Activated CD4-positive, alpha-beta T cell treated with anti-CD3 and anti-CD28 coated beads, Interleukin-2, amount 10 ng/mL, durations not matched to agents 24 days and 14 days (primary cell): ENCODE measurements around the gene RAB15. TPM values are rescaled to one million over a fixed set of nuclear protein-coding genes. Genes with fewer than 3 reads are reported as not detected.

Experiments used
- DNase-seq: peaks from one replicate; pipeline ENCODE4 v3.0.0; 2022
- H3K27ac Mint-ChIP-seq: one replicate; pipeline ENCODE4 v1.8.0; 2022; ENCODE audit warnings: mild to moderate bottlenecking, mixed read lengths
- H3K27me3 Mint-ChIP-seq: one replicate; pipeline ENCODE4 v1.8.0; 2022; ENCODE audit warnings: mixed read lengths
- H3K36me3 Mint-ChIP-seq: one replicate; pipeline ENCODE4 v1.8.0; 2022; ENCODE audit warnings: low read depth, mild to moderate bottlenecking, mixed read lengths
- H3K4me1 Mint-ChIP-seq: one replicate; pipeline ENCODE4 v1.8.0; 2021; ENCODE audit warnings: mixed read lengths
- H3K4me3 Mint-ChIP-seq: one replicate; pipeline ENCODE4 v1.8.0; 2022; ENCODE audit warnings: mild to moderate bottlenecking, moderate library complexity, mixed read lengths
- H3K9me3 Mint-ChIP-seq: one replicate; pipeline ENCODE4 v1.8.0; 2021; ENCODE audit warnings: mixed read lengths
- intact Hi-C: fragments of 100-400 bp; cut with micrococcal nuclease; formaldehyde crosslinking; loops from one replicate; pipeline ENCODE4 v1.15.1; 2023
- total RNA-seq: library from RNA; stranded (reverse); gene quantifications from 2 replicates; pipeline ENCODE4 v1.2.3, GENCODE V29; 2022

The RAB15 gene
- total RNA-seq, 1 donor from 2014 or later = 6.9 TPM

DNA sequence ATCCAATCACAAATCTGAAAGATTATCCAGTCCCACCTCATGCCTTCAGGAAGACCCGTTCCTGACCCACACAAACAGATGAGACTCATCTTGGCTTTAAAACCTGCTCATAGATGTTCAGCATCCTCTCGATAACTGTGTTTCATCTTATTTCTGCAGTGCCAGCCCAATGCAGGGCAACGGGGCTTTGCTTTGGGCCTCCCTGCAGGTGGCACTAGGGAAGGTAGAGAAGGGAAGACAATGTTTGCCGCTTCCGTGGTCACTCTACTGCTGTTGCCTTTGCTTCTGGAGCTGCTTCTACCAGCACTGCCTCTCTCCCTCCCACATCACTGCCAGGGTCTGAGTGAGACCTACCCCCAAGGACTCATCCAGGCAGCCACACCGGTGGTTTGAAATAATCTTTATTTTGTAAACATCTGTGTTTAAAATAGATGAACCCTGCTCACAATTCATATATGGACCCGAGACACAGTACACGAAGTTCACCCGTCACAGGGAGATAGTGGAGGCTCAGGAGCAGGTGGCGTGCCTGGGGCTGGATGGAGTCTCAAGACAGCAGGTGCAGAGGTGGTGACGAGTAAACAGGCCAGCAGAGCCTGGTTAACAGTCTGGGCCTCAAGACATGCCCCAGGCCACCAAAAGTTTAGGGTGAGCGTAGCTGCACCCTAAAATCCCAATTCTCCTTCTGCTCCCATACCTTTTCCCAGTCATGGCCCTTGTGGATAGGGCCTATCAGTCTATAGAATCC, 26.5 kb downstream of the RAB15 start:
- DNase-seq = no peak
- Mint-ChIP-seq H3K36me3 (peaks cover 33% of the 10 kb centered on the region), H3K9me3 (no peaks in the 10 kb centered on the region), H3K27me3 (no peaks in the 10 kb centered on the region), H3K4me1 (peaks cover 20% of the 10 kb centered on the region), H3K4me3 (no peak overlapping the region), H3K27ac (no peak overlapping the region)
- intact Hi-C loops = no loop called here

DNA sequence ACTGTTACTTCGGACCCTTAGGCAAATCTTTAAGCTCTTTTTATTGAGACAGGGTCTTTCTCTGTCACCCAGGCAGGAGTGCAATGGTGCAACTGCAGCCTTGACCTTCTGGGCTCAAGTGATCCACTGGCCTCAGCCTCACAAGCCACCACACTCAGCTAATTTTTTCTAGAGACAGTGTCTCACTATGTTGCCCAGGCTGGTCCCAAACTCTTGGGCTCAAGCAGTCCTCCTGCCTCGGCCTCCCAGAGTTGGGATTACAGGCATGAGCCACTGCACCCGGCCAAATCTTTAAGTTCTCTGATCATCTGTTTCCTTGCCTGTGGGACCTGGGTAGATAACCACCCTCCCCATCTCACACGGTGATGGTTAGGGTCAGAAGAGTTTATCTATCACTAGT, 27.3 kb downstream of the RAB15 start:
- H3K36me3 Mint-ChIP-seq = peaks cover 38% of the 10 kb centered on the region
- no peak overlapping the region for H3K4me3 Mint-ChIP-seq
- no peaks in the 10 kb centered on the region for H3K9me3 Mint-ChIP-seq
- no peak for DNase-seq
- peaks cover 24% of the 10 kb centered on the region for H3K4me1 Mint-ChIP-seq
- intact Hi-C loops = no loop called here
- H3K27me3 Mint-ChIP-seq = no peaks in the 10 kb centered on the region
- H3K27ac Mint-ChIP-seq = no peak overlapping the region

DNA sequence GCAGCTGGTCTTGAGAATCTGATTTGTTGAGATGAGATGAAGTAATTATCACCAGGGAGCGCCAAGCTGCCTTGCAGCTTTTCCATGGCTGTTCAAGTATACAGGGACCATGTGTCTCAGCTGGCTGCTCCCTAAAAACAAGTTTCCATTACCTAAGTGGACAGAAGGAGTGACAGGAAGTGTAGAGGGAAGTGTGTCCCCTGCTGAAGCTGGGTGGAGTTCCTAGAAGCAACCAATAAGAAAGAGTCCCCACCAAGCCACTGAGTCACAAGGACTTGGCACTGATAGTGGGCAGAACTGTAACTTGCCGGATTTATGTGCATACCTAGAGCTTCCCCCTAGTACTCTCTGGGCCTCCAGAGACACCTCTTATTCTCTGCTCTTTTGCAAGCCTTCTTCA, 28.1 kb downstream of the RAB15 start:
- peak overlapping the region; percentile 35 for H3K27ac Mint-ChIP-seq

DNA sequence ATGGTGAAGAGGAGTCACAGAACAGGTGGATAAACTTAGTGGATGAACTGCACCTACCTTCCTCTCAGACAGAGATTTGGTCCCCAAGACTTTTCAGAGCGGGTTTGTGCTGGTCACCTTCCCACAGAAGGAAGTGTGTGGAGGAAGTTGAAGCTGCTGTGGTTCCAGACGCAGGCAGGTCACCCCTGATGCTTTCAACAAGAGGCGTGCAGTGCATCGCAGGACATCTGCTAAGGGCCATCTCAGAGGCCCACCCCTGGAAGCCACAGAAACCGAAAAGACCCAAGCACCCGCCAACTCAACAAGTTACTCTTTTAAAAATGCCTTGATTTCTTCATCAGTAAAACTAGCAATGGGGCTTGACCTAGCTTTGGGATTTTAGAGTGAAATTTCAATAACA, 28.6 kb downstream of the RAB15 start:
- H3K4me3 Mint-ChIP-seq = no peak overlapping the region
- no peak for DNase-seq
- intact Hi-C loops = no loop called here
- H3K36me3 Mint-ChIP-seq = peaks cover 42% of the 10 kb centered on the region
- H3K4me1 Mint-ChIP-seq = peaks cover 35% of the 10 kb centered on the region
- H3K27ac Mint-ChIP-seq = no peak overlapping the region
- H3K27me3 Mint-ChIP-seq = no peaks in the 10 kb centered on the region
- no peaks in the 10 kb centered on the region for H3K9me3 Mint-ChIP-seq

More for the DNA sequence above, 28.1 kb downstream of the RAB15 start:
- intact Hi-C loops = no loop called here
- no peak overlapping the region for H3K4me3 Mint-ChIP-seq
- H3K4me1 Mint-ChIP-seq = peaks cover 30% of the 10 kb centered on the region
- peaks cover 40% of the 10 kb centered on the region for H3K36me3 Mint-ChIP-seq
- no peaks in the 10 kb centered on the region for H3K27me3 Mint-ChIP-seq
- no peaks in the 10 kb centered on the region for H3K9me3 Mint-ChIP-seq
- DNase-seq = no peak

DNA sequence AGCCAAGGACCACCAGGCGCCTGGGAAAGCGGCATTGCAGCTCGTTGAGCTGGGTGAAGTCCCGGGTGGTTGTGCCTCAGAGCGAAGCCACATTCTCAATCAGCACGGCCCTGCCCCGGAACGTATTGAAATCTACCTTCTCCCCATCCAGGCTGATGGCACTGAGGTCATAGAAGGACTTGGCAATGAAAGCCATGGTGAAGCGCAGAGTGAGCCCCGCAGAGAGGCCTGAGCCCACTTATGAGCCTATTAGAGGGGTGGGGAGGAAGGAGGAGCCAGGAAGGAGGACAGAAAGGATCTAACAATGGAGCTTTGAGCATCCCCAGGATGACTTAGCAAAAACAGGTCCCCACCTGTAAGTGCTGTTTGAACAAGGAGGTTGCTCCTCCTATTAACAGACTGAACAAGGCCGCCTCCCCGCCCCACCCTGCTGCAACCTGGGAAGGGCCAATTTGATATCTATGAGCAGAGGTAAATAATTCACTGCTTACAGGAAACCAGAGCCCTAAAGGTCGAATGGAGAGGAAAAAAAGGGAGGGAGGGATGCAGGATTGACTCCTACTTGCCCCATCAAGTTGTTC, 29.5 kb downstream of the RAB15 start, which contains the start of gene GPX2:
TSS of gene GPX2 (minus strand) at position 215 of the 581 bp plus-strand sequence. CDS start at position 196, 19 bp downstream.
- intact Hi-C loops = no loop called here

DNA sequence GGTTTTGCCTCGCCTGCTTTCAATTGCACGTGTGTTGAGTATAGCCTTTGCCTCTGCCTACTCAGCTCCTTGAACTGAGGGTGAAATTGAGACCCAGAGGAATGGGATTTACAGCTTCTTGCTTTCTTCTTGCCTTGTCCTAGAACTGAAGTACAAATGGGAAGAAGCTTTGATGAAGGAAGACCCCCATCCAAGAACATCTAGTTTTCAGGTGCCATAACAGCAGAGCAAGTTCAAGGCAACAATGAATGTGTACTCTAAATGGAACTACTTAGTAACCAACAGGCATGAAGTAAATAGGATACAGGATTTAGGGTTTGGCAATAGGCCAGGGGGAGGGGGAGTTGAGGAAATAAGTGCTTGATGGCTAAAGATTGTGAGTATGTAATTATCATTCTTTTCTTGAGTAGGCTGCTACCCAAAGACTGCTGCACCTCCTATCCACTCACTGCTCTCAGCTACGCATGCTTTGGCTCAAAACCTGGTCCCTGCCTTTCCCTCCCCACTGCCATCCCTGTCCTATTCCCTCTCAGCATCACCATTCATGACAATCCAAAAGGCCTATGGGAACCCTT, 31.7 kb downstream of the RAB15 start:
- H3K27me3 Mint-ChIP-seq = no peaks in the 10 kb centered on the region
- intact Hi-C loops = no loop called here

More for the DNA sequence above, 29.5 kb downstream of the RAB15 start, which contains the start of gene GPX2:
- peak within 1 kb of the TSS; percentile 2 for H3K27ac Mint-ChIP-seq
- DNase-seq = no peak
- no peaks in the 10 kb centered on the region for H3K27me3 Mint-ChIP-seq
- H3K36me3 Mint-ChIP-seq = peaks cover 48% of the 10 kb centered on the region
- H3K9me3 Mint-ChIP-seq = no peaks in the 10 kb centered on the region
- peaks cover 42% of the 10 kb centered on the region for H3K4me1 Mint-ChIP-seq
- H3K4me3 Mint-ChIP-seq = no peak within 1 kb of the TSS

DNA sequence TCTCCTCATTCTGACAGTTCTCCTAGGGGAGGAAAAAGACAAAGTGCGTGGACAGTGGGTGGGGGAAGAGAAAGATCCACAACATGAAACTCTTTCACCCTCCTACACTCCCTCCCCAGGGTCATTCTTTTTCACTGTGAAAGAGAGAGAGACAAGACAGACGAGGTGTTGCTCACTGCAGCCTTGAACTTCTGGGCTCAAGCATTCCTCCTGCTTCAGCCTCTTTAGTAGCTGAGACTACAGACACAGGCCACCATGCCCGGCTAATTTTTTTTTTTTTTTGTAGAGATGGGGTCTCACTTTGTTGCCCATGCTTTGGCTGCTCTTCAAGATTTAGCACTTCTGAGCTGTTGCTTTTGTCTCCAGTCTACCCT, 32.3 kb downstream of the RAB15 start:
- Mint-ChIP-seq H3K9me3 (no peaks in the 10 kb centered on the region), H3K36me3 (peaks cover 55% of the 10 kb centered on the region), H3K27ac (peak overlapping the region; percentile 80), H3K27me3 (no peaks in the 10 kb centered on the region), H3K4me1 (peaks cover 53% of the 10 kb centered on the region), H3K4me3 (no peak overlapping the region)
- DNase-seq = no peak
- intact Hi-C loops = no loop called here

More for the DNA sequence above, 31.7 kb downstream of the RAB15 start:
- no peaks in the 10 kb centered on the region for H3K9me3 Mint-ChIP-seq
- H3K4me3 Mint-ChIP-seq = no peak overlapping the region
- peak overlapping the region; percentile 80 for H3K27ac Mint-ChIP-seq
- H3K36me3 Mint-ChIP-seq = peaks cover 55% of the 10 kb centered on the region
- no peak for DNase-seq
- peaks cover 49% of the 10 kb centered on the region for H3K4me1 Mint-ChIP-seq

DNA sequence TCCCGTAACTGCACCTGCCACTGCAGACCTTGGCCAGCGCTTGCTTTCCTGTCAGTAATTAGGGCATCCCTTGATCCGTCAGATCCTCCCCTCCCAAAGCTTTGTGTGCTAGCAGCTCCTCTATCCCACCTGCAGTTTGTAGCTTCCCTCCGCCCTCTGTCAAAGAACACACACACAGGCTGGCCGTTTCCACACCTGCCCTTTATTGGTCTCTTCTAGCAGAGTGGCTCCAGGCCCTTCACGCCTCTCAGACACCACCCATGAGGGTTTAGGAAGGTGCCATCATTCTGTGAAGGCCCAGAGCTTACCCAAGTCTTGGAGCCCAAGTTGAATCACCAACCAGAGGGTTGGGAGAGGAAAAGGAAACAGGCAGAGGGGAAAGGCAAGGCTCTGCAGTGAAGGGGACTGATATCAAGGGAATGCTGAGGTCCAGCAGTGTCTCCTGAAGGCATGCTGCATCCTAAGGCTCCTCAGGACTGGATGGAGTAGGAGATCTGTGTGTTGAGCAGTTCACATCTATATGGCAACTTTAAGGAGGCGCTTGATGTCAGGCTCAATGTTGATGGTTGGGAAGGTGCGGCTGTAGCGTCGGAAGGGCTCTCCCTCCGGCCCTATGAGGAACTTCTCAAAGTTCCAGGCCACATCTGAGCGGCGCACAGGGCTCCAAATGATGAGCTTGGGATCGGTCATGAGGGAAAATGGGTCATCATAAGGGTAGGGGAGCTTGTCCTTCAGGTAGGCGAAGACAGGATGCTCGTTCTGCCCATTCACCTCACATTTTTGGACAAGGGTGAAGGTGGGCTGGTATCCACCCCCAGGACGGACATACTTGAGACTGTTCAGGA, 32.9 kb downstream of the RAB15 start:
- H3K36me3 Mint-ChIP-seq = peaks cover 57% of the 10 kb centered on the region
- H3K9me3 Mint-ChIP-seq = no peaks in the 10 kb centered on the region
- H3K27me3 Mint-ChIP-seq = no peaks in the 10 kb centered on the region
- no peak overlapping the region for H3K4me3 Mint-ChIP-seq
- peak overlapping the region; percentile 10 for H3K27ac Mint-ChIP-seq
- H3K4me1 Mint-ChIP-seq = peaks cover 56% of the 10 kb centered on the region
- intact Hi-C loops = no loop called here
- DNase-seq = no peak

DNA sequence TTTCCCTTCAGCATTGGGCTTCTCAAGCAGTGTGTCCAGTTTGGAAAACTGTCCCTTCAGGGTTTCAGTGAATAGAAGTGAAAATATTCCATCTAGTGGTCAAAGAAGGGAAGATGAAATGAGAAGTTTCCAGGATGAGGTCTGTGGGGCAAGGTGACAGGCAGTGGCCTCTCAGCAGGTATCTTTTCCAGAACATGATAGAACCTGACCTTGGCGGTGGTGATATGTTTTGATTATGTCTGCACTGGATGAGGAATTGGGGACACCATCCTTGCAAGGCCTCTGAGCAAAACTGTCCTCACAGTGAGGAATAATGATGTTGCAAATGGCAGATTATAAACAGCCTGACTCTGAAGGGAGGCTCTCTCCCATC, 34.3 kb downstream of the RAB15 start:
- Mint-ChIP-seq H3K27ac (no peak overlapping the region), H3K4me3 (no peak overlapping the region), H3K4me1 (peaks cover 47% of the 10 kb centered on the region), H3K36me3 (peaks cover 61% of the 10 kb centered on the region), H3K27me3 (no peaks in the 10 kb centered on the region), H3K9me3 (no peaks in the 10 kb centered on the region)
- no peak for DNase-seq
- intact Hi-C loops = no loop called here

DNA sequence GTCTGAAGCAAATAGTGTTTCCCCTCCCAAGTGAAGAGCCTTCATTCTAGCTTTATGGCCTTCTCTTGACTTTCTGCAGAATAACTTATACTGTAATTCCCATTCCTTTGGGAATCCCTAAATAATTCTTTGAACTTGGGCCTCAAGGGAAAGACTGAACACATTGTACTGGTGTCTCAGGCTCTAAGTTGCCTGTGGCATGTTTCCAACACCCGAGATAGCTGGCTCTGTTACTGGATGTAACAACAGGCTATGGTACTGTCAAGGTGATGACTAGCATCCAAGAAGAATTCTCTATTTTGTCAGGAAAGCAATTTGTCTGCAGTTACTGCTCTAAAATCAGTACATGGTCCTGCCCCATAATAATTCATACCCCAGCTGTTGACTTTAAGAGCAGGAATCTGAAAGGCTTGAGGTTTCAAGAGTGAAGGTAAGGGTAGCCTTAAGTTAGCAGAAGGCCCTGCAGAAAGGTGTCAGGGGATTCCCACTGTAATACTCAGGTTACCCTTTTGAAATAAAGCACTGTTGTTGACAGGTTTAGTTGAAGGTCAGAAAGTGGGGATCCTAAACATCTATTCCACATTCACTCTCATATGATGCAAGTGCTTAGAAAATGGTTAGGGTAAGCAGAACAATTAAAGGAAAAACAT, 34.8 kb downstream of the RAB15 start:
- Mint-ChIP-seq H3K27me3 (no peaks in the 10 kb centered on the region), H3K9me3 (no peaks in the 10 kb centered on the region), H3K4me3 (no peak overlapping the region), H3K4me1 (peaks cover 46% of the 10 kb centered on the region), H3K36me3 (peaks cover 63% of the 10 kb centered on the region), H3K27ac (peak overlapping the region; percentile 22)
- DNase-seq = no peak
- intact Hi-C loops = no loop called here

DNA sequence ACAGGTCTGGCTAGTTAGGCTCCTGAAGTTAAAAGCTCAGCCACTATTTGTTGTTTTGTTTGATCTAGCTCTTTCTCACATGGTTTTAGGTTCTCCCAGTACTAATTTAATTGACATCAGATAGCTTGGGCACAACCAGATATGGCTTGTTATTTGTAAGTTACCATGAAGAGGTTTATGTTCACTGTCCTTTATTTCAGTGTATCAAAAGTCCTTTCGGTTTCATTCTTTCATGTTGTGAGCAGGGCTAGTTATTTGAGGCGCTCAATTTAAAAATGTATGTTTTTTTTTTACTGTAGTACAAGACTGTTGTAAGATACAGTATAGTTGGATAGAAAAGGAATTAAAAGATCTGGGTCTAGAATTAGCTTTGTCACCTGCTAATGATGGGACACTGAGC, 36.6 kb downstream of the RAB15 start:
- peak overlapping the region; percentile 30 for H3K27ac Mint-ChIP-seq
- peak overlapping the region; percentile 53 for H3K4me3 Mint-ChIP-seq
- peaks cover 62% of the 10 kb centered on the region for H3K36me3 Mint-ChIP-seq
- H3K4me1 Mint-ChIP-seq = peaks cover 47% of the 10 kb centered on the region
- no peak for DNase-seq
- no peaks in the 10 kb centered on the region for H3K9me3 Mint-ChIP-seq
- intact Hi-C loops = no loop called here
- no peaks in the 10 kb centered on the region for H3K27me3 Mint-ChIP-seq

DNA sequence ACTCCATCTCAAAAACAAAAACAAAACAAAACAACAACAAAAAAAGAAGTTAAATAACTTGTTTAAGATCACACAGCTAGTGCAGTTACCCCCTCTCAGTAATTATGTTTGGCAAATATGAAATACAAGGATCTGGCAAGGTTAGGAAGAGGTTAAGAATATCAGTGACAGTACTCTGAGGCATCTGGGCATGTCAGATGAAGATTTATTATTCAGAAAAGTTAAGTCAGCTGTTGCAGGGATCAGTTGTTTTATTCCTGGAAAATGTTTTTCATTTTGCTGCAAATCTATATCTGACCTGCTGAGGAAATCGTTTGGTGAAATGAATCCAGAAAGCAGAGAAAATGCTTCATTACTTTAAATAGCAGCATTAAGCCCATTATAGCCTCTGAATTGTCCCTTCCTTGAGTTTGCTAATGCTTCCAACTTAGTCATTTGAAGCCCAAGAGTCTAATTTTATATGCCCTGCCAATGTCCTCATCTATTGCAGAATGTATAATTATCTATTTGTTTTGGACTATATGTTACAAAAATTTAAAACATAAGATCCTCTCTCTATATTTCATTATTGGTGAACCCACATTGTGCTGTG, 37.7 kb downstream of the RAB15 start:
- H3K4me1 Mint-ChIP-seq = peaks cover 42% of the 10 kb centered on the region
- intact Hi-C loops = loop anchor here (5.0 kb wide), 1 partner anchor 38 kb away; the partner anchor contains the start of gene RAB15
- H3K9me3 Mint-ChIP-seq = no peaks in the 10 kb centered on the region
- H3K27me3 Mint-ChIP-seq = no peaks in the 10 kb centered on the region
- H3K27ac Mint-ChIP-seq = no peak overlapping the region
- H3K36me3 Mint-ChIP-seq = peaks cover 60% of the 10 kb centered on the region
- no peak for DNase-seq
- H3K4me3 Mint-ChIP-seq = no peak overlapping the region

DNA sequence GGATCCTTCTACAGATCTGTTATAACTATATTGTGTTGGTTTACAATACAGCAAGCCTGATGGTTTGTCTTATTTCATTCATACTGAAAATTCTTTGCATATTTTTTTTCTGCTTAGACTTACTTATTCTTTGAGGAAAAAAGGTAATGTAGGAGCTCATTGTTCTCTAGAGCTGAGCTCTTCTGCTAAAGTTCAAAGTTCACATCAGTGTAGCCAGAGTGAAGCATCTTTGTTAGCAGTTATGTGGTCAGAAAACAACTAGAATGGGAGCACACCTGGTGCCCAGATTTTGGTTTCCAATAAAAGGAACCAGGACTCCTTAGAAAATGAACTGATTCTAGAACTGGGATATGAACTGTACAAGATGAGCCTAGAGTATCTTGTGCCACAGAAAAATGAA, 39.9 kb downstream of the RAB15 start:
- intact Hi-C loops = loop anchor here (5.0 kb wide), 1 partner anchor 40 kb away; the partner anchor contains the start of gene RAB15
- H3K36me3 Mint-ChIP-seq = peaks cover 48% of the 10 kb centered on the region
- no peak overlapping the region for H3K4me3 Mint-ChIP-seq
- no peaks in the 10 kb centered on the region for H3K27me3 Mint-ChIP-seq
- no peak for DNase-seq
- peaks cover 27% of the 10 kb centered on the region for H3K4me1 Mint-ChIP-seq
- H3K27ac Mint-ChIP-seq = no peak overlapping the region
- no peaks in the 10 kb centered on the region for H3K9me3 Mint-ChIP-seq
